GM21423 (cell line): Measurements from ENCODE around the gene LKAAEAR1.

Experiments used
- ATAC-seq: cut with Tn5 transposase; IDR thresholded peaks from one replicate; pipeline ENCODE4 v1.9.1; 2021; ENCODE audit warnings: mild to moderate bottlenecking, moderate library complexity; ENCODE audit not compliant: unreplicated experiment

The LKAAEAR1 gene

GRCh38 chr20:64052987-64053840, 31.0 kb downstream of the LKAAEAR1 start:
- ATAC-seq = no peak

GRCh38 chr20:64052326-64052722, 31.9 kb downstream of the LKAAEAR1 start:
- no peak for ATAC-seq

- no peak for ATAC-seq
Measured at GRCh38 chr20:64051561-64052325, 32.5 kb downstream of the LKAAEAR1 start.

DNA sequence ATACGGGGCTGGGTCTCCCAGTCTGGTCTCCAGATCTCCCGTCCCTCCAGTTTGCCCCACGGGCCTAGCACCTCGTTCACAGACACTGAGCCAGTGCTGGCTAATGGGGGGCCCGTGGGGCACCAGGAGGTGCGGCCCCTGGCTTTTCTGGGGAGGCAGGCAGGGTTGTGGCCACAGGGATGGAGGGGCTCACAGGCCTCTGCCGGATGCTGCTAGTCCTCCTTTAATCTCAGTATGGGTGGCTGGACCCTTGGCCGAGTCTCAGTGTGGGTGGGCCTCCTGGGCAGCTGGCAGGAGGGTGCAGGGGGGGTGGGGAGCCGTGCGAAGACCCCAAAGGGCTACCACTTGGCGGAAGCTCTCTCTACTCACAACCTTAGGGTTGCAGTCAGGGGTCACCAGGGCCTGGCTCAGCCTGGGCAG, 33.2 kb downstream of the LKAAEAR1 start:
- no peak for ATAC-seq

DNA sequence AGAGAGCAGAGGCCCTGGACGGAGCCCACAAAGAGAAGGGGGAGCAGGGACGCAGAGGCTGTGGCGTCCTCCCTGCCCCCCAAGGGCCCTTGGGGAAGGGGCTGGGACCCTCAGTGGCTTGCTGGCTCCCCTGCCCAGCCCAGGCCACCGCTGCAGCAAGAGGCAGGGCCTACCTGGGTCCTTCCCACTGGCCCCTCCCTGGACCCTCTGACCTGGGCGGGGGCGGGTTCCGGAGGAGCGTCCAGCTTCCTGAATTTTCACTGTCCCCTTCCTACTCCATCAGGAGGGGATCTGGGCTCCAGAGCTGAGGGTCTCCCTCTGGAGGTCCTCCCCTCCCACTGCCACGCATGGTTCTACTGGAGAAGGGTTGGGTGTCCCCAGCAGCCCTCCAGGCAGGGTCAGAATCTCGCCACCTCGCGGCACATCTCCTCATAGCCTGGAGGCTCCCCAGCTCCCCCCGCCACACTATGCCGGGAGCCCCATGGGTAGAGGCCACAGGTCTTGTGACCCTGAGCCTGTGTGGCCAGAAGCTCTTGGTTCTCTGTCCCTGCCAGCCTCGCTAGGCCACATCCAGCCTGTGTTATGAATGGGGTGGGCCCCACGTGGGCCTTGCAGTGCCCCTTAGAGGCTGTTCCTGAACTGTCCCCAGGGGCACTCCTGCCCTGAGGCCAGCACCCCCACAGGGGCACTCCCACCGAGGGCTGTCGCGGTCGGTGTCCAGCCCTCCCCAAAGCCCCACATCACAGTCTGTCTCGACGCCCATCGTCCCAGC, 33.8 kb downstream of the LKAAEAR1 start:
- ATAC-seq = no peak

- no peak for ATAC-seq
Measured at GRCh38 chr20:64049878-64050260, 34.3 kb downstream of the LKAAEAR1 start.

GRCh38 chr20:64049060-64049877, 34.9 kb downstream of the LKAAEAR1 start, which contains the start of gene SOX18:
TSS of gene SOX18 (minus strand) at chr20:64049639. CDS start at chr20:64049516, 123 bp downstream.
- no peak for ATAC-seq

DNA sequence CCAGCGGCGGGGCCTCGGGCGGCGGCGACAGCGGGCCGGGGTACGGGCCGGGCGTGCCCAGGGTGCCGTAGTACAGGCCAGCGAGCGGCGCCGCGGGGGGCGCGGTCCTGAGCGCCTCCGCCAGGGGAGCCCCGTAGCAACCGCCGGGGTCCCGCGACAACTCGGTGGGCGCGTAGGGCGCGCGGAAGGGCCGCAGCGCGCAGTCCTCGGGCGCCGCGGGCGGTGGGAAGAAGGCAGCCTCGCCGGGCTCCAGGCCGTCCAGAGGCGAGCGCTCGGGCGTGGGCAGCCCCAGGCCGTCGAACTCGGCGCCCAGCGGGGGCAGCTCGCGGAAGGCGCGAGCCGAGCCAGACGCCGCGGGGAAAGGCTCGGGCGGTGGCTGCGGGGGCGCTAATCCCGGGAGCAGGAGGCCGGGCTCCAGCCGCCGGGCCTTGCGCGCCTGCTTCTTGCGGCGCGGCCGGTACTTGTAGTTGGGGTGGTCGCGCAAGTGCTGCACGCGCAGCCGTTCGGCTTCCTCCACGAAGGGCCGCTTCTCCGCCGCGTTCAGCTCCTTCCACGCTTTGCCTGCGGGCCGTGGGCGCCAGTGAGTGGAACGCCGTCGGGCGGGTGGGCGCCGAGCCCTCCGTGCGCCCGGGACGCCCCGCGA, 35.7 kb downstream of the LKAAEAR1 start:
- no peak for ATAC-seq

DNA sequence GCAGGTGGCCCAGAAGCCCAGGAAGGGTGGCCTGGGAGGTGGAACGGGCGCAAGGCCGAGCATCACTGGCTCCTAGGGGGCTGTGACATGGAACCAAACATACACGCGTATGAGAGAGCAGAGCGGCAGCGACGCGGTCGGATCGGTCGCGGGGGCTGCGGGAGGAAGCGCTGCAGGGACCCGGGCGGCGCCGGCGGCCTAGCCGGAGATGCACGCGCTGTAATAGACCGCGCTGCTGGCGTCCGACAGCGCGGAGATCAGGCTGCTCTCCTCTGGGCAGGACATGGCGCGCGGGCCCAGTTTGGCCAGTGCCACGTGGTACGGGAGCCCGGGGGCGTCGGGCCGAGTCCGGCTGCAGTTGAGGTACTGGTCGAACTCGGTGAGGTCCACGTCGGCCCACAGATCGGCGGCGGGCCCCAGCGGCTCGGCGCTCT, 36.2 kb downstream of the LKAAEAR1 start:
- no peak for ATAC-seq

DNA sequence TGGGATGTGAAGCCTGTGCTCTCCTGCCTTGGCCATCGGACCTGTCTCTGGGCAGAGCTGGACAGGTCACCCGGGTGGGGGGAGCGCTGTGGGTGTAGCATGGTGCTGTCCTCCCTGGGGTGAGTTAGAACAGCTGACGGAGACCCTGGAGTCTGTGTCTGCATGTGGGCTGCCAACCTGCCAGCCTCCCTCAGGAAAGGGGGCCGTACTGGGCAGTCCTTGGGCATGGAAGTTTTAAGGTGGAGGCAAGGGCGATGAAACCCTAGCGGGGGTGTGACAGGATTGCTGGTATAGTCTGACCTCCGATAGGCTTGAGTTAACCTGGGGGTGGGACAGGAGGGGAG, 37.2 kb downstream of the LKAAEAR1 start:
- no peak for ATAC-seq

DNA sequence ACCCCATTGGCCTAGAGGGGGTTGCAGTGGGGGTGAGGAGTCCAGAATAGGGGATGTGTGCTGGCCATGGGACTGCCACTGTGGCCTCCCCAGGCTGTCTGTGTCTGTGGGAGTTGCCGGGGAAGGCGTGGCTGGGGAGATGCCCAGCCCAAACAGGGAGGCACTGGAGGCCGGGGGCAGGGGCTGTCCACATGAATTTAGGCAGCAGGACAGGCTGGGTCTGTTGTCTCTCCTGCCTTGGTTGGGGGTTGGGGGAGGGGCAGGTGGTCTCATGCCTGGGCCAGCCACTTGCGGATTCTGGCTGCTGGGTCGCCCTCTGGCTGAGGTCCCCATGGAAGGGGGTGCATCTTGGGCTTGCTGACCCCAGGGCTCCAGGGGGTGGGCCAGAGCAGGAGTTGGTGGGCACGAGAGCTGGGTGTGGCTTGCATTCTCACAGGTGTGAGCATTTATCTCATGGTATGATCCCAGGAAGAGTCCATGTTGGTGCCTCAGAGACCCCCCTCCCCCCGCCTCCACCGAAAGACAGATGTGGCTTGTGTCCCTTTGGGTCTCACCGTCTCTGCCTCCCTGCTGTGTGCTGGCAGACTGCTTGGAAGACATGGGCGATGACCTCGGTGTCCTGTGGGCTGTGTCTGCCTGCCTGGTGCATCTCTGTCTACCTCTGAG, 38.7 kb downstream of the LKAAEAR1 start:
- ATAC-seq = no peak

GRCh38 chr20:64044484-64045247, 39.5 kb downstream of the LKAAEAR1 start:
- no peak for ATAC-seq

GRCh38 chr20:64043768-64044167, 40.4 kb downstream of the LKAAEAR1 start:
- no peak for ATAC-seq

DNA sequence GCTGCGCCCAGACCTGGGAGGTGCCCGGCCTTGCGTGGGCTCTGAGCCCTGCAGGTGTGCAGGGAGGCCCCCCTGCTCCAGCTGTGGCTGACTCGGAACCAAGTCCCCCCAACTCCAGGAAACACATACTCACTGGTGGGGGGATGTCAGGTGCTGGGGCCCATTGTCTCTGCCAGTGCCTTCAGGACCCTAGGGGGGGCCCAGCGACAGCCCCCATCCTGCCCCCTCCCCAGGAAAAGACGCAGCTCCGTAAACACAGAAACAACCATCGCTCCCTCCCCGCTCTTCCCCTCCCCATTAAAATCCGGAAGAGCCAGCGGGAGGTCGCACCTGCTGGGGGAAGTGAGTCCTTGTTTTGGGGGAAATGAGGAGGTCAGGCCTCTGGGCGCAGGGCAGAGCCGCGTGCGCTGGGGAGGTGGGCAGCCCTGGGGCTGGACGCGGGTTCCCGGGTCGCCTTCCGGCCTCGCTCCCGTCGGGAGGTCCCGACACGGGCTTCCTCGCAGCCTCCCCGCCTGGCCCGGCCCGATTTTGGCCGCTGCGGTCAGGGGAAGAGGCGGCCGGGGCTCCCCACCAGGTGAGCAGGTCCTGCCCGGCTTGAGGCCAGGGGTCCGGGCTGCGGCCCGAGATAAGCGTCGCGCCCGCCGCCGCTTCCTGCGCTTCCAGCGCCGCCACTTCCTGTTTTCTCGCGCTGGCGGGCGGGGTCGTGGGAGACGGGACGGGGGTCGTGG, 42.0 kb downstream of the LKAAEAR1 start:
- no peak for ATAC-seq

GRCh38 chr20:64041781-64042053, 42.5 kb downstream of the LKAAEAR1 start:
- ATAC-seq = no peak

GRCh38 chr20:64041040-64041780, 43.0 kb downstream of the LKAAEAR1 start:
- no peak for ATAC-seq

DNA sequence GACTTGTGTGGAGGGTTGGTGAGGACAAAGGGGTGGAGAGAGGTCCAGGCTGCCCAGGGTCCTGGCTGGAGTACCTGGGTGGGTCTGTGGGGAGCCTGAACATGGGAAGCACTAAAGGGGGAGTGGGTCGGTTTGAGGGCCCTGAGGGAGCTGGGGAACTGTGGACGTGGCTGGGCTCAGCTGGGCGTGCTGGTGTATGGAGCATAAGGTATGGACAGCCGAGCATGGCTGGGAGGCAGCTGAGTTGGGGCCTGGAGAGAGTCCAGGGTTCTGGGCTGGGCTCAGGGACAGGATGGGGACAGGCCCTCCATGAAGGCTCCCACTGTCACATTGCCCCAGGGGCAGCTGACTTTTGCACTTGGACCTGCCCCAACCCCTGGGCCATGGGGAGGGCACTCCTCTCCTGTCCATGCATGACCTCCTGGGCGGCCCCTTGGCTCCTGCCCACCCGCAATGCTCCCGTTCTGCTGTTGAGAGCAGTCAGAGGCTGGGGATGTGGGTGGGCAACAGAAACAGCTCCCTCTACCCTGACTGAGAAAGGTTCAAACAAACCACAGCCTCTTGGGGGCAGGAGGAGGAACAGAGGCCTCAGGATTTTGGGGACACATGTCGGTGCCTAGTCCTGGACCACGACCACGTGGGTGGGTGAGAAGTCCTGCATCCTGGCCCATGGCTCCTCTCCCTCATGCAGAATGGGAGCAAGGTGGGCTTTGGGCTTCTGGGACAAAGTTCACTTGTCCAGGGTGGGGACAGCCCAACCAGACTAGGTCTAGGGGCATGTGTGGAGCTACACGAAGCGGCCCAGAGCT, 43.8 kb downstream of the LKAAEAR1 start:
- no peak for ATAC-seq
